ENCODE measurements around the gene EXOSC9. TPM values are rescaled to one million over a fixed set of nuclear protein-coding genes. Genes with fewer than 3 reads are reported as not detected.

Gene EXOSC9
- total RNA-seq: 27.6 and 33.5 TPM in 2 replicates

GRCh38 chr4:121800961-121801714 lies at the start of gene EXOSC9:
EXOSC9 (plus strand) TSS chr4:121801323; CDS start chr4:121801425, 102 bp downstream.

GRCh38 chr4:121764702-121765367 lies 36.3 kb upstream of the EXOSC9 start, which contains the start of gene SMIM43:
SMIM43 (minus strand) TSS chr4:121765164; CDS start chr4:121765105, 59 bp downstream.

GRCh38 chr4:121823505-121824170 lies 22.5 kb downstream of the EXOSC9 start, which contains the start of gene CCNA2:
CCNA2 (minus strand) TSS chr4:121823883; CDS start chr4:121823628, 255 bp downstream.

Other genes with a start within 250 kb of the EXOSC9 start
- 1,177 and 1,241 TPM in 2 replicates for gene ANXA5, start 104.3 kb upstream of the EXOSC9 start, total RNA-seq
- gene SMIM43, start 36.2 kb upstream of the EXOSC9 start, total RNA-seq: 1.1 and 2.1 TPM in 2 replicates
- 16.8 and 23.0 TPM in 2 replicates for gene CCNA2, start 22.6 kb downstream of the EXOSC9 start, total RNA-seq
- gene BBS7, start 69.2 kb downstream of the EXOSC9 start, total RNA-seq: 12.1 and 12.5 TPM in 2 replicates
- not detected in 2 replicates for gene TRPC3, start 150.7 kb downstream of the EXOSC9 start, total RNA-seq

Measured in cardiac atrium fibroblast (primary cell).